ENCODE measurements around the gene KLHL2. TPM values are rescaled to one million over a fixed set of nuclear protein-coding genes. Genes with fewer than 3 reads are reported as not detected.
"Not testable (repeated sequence)": the region's sequence is repeated elsewhere in the genome, so short reads cannot be mapped to it uniquely, and the experiment has no call there.

KLHL2 gene
- total RNA-seq, 1 donor from 2014 or later: 7.3 TPM

DNA sequence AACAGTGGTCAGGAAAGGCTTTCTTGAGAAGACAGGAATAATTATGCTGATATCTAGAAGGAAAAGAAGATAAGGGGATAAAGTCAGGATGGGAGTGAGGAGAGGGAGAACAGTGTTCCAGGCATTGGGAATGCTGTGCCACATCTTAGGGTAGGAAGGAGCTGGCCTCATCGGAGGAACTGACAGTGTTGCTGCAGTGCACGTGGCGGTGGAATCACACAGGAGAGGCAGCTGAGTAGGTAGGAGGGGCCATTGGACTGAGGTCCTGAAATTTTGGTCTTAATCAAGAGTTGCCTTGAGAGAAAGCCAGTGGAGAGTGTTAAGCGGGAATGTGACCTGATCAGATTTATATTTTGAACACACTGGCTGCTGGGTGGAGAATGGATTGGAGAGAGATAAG is 13.9 kb downstream of the KLHL2 start:
- DNase-seq; intact Hi-C loops (cut with DNase I); ATAC-seq (ENCODE audit: poor library complexity): not testable (repeated sequence)

- peak; percentile 62 for ATAC-seq (ENCODE audit: poor library complexity)
- intact Hi-C loops (cut with DNase I); DNase-seq: not testable (repeated sequence)
Measured at GRCh38 chr4:165221993-165222650, 14.8 kb downstream of the KLHL2 start.

- intact Hi-C loops (cut with DNase I): no loop called here
- peak; percentile 82 for ATAC-seq (ENCODE audit: poor library complexity)
- no peak for DNase-seq
Measured at GRCh38 chr4:165222651-165222994, 15.3 kb downstream of the KLHL2 start.

- DNase-seq; ATAC-seq (ENCODE audit: poor library complexity); intact Hi-C loops (cut with DNase I): not testable (repeated sequence)
Measured at GRCh38 chr4:165227401-165227800, 20.0 kb downstream of the KLHL2 start.

DNA sequence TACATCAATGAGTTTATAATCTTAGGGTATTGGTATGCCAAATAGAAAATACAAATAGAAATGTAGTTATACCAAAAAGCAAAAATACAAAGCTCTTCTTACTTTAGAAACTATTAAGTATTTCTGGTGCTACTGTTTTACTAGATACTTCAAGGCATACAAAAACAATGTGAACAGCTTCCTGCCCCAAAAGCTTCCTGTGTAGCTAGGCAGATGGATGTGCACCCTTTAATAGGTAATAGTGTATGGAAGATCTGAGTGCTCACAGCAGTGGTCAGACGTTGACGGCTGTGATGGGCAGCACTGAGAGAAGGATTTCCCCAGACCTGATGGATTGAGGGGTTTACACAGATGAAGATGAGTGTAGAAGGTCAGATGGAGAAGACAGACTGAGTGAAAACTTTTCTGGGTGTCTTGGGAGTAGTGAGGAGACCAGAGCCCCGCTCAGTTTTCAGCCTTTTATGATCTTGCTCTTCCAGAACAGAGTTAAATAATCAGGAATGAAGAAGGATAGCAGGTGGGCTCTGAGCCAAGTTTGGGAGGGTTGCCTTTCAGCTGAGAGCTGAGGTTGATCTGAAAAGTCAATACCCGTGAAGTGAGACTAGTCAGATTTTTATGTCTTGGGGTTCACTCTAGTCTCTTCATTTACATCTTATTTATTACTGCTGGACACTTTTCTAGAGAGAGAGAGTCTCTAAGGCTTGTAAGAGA is 22.3 kb downstream of the KLHL2 start:
- not testable (repeated sequence) for DNase-seq

DNA sequence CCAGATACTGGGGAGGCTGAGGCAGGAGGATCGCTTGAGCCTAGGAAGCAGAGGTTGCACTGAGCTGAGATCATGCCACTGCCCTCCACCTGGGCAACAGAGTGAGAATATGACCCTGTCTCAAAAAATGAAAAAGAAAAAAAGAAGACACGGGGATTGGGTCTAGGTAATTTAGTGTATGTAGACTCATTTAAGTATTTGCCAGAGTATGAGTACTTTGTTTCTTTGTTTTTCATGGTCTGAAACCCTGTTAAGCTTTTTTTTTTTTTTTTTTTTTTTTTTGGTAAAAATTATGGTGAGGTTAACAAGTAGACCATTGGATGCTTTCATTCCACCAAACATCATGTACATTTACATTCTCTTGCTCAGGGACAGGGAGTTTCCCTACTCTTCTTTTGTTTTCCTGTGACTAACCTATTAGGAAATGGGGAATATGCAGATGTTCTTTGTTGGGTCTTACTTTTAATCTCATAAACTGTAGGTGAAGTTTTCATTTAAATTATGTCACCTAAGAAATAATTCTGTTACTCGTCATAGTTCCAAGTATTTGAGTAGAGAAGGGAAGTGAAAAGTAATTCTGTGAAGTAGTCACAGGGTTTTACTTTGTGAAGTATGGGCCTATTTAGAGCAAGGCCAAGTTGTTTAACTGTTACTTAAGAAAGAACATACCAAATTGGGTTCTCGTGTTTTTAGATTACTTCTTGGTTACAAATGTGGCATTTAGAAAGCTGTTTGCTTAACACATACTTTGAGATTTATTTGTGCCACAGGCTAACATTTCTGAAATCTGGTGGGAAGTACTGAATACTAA is 25.5 kb downstream of the KLHL2 start:
- ATAC-seq (ENCODE audit: poor library complexity); DNase-seq; intact Hi-C loops (cut with DNase I): not testable (repeated sequence)

More for the DNA sequence above, 22.3 kb downstream of the KLHL2 start:
- intact Hi-C loops (cut with DNase I); ATAC-seq (ENCODE audit: poor library complexity): not testable (repeated sequence)

- intact Hi-C loops (cut with DNase I): no loop called here
- ATAC-seq (ENCODE audit: poor library complexity): no peak
- DNase-seq: no peak
Measured at GRCh38 chr4:165234766-165235165, 27.4 kb downstream of the KLHL2 start.

DNA sequence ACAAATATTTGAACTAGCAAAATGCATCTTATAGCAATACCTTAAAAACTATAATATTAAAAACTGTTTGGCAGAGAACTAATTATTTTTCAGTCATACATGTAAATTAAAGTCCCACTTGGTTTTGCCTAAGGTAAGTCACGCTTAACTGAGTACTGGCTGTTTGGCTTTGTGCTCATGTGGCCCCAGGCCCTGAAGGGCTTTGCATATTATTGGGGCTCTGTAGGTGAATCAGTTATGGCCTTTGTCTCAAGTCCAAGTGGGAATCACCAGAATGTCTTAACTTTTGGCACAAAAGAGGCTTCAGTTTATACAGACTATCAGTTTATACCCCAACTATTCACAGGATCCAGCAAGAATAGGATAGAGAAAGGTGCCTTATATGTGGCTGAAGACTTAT is 29.5 kb downstream of the KLHL2 start:
- intact Hi-C loops (cut with DNase I); DNase-seq; ATAC-seq (ENCODE audit: poor library complexity): not testable (repeated sequence)

DNA sequence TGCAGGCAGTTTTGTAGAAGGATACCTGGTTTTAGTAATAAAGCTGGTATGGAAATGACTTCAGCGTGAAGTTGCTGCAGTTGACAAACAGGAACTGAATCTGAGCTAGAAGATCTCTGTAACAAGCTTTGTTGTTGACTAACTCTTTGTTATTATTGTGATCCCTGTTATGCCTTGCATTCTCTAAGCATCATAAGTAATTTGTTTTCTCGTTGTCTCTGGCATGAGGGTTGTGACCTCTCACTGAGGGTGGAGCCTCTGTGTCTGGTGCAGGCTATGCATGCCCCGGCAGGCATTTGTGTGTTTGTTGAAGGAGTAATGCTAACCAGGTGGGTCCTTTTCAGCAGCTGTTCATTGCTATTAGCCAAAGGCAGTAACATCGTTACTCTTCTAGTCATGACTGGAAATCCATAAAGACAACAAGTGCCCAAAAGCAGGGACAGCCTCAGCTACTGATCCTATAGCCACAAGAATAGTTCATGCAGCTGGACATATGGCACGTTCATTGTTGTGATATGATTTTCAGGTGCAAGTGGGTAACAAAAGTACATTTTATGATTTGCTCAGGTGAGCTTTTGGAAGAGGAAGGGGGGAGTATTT is 30.8 kb downstream of the KLHL2 start:
- ATAC-seq (ENCODE audit: poor library complexity); intact Hi-C loops (cut with DNase I): not testable (repeated sequence)

GRCh38 chr4:165240761-165241160 is 33.4 kb downstream of the KLHL2 start:
- ATAC-seq (ENCODE audit: poor library complexity); intact Hi-C loops (cut with DNase I); DNase-seq: not testable (repeated sequence)

More for the DNA sequence above, 30.8 kb downstream of the KLHL2 start:
- not testable (repeated sequence) for DNase-seq

DNA sequence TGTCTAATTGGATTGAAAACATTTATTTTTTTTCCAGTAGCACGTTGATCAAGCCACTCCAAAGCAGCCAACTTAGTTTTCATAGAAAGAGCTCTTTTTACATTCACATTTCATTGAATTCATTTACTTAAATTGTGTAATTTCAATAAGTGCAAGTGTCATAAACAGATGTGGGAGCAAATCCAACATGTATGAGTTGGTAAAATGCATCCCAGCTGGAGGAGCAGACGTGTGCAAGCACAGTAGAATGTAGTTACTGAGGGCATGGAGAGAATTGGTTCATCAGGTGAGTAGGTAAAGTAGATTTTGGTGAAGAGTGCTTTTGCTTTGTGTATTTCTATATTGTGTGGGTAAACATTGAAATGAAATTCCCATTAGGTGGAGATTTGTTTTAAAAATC is 36.8 kb downstream of the KLHL2 start:
- intact Hi-C loops (cut with DNase I); DNase-seq; ATAC-seq (ENCODE audit: poor library complexity): not testable (repeated sequence)

DNA sequence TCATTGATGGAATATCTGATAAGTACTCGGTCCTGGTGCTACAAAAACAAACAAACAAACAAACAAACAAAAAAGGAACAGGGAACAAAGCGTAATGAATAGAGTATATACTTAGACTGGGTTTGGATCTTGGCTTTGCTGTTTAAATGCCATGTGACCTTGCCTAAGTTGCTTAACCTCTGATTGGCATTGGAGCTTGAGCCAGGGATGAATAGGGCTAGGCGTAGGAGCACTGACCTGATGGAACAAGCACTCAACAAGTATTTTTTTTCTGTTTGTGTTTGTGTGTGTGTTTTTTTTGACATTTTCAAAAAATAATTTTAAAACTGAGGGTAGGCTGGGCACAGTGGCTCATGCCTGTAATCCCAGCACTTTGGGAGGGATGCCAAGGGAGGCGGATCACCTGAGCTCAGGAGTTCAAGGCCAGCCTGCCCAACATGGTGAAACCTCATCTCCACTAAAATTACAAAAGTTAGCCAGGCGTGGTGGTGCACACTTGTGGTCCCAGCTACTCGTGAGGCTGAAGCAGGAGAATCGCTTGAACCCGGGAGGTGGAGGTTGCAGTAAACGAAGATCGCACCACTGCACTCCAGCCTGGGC is 37.3 kb downstream of the KLHL2 start:
- intact Hi-C loops (cut with DNase I); DNase-seq: not testable (repeated sequence)
- ATAC-seq (ENCODE audit: poor library complexity): peak; percentile 77

DNA sequence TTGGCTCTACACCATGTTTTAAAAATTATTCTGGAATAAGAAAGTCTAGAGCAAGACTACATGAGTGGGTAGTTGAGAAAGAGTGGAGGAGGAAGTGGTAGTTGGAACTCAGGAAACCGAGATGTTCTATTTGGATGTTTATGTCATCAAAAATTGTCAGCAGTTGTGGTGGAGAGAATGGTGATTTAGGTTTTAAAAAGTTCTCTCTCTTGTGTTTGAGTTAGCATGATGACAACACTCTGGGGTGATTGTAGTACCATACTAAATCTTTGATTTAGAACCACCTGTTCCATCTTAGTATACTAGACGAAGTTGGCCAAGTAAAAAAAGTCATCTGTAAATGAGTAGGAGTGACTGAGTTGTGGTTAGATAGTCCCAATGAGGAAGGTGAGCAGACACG is 40.7 kb downstream of the KLHL2 start:
- DNase-seq (no peak), ATAC-seq (ENCODE audit: poor library complexity) (peak; percentile 38)
- intact Hi-C loops (cut with DNase I): no loop called here

- intact Hi-C loops (cut with DNase I); DNase-seq; ATAC-seq (ENCODE audit: poor library complexity): not testable (repeated sequence)
Measured at GRCh38 chr4:165248904-165249303, 41.5 kb downstream of the KLHL2 start.

GRCh38 chr4:165254771-165255170 is 47.4 kb downstream of the KLHL2 start:
- DNase-seq; intact Hi-C loops (cut with DNase I); ATAC-seq (ENCODE audit: poor library complexity): not testable (repeated sequence)

DNA sequence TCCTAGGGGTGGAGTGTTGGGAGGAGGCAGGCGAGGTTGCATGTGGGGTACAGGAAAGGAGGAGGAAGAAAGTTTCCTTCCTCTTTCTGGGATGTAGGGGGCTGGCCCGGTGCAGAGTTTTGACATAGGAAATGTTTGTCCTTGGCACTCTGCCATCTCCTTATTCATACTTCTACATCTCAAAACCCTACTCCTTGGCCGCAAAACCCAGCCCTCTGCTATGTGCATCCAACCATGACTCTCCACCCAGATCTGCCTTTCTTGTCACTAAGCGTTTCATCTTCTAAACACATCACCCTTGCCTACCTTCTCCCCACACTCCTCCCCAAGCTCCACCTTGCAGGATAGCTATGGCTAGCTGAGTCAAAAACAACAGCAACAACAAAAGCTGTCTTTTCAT is 48.1 kb downstream of the KLHL2 start:
- intact Hi-C loops (cut with DNase I): not testable (repeated sequence)
- DNase-seq (peak; percentile 48), ATAC-seq (ENCODE audit: poor library complexity) (peak; percentile 71)

- intact Hi-C loops (cut with DNase I): not testable (repeated sequence)
- peak; percentile 93 for ATAC-seq (ENCODE audit: poor library complexity)
Measured at GRCh38 chr4:165256074-165256659, 48.8 kb downstream of the KLHL2 start.

GRCh38 chr4:165259776-165260175 is 52.4 kb downstream of the KLHL2 start:
- intact Hi-C loops (cut with DNase I); ATAC-seq (ENCODE audit: poor library complexity); DNase-seq: not testable (repeated sequence)

More at GRCh38 chr4:165256074-165256659, 48.8 kb downstream of the KLHL2 start:
- DNase-seq: not testable (repeated sequence)
